H4 (cell line): ENCODE measurements around the gene SLC36A1. TPM values are rescaled to one million over a fixed set of nuclear protein-coding genes. Genes with fewer than 3 reads are reported as not detected.

Experiments
- DNase-seq: peaks from one replicate; pipeline ENCODE4 v3.0.0-alpha.2; 2015; ENCODE audit warnings: low spot score
- total RNA-seq: library from RNA; depleted of rRNA; stranded (reverse); fragments of >200 nt; shearing (Covaris generic); gene quantifications from 2 replicates; pipeline ENCODE4 v1.2.3, GENCODE V29; 2014

The SLC36A1 gene
- total RNA-seq, 1 experiment from 2014 or later = 9.4 TPM

DNA sequence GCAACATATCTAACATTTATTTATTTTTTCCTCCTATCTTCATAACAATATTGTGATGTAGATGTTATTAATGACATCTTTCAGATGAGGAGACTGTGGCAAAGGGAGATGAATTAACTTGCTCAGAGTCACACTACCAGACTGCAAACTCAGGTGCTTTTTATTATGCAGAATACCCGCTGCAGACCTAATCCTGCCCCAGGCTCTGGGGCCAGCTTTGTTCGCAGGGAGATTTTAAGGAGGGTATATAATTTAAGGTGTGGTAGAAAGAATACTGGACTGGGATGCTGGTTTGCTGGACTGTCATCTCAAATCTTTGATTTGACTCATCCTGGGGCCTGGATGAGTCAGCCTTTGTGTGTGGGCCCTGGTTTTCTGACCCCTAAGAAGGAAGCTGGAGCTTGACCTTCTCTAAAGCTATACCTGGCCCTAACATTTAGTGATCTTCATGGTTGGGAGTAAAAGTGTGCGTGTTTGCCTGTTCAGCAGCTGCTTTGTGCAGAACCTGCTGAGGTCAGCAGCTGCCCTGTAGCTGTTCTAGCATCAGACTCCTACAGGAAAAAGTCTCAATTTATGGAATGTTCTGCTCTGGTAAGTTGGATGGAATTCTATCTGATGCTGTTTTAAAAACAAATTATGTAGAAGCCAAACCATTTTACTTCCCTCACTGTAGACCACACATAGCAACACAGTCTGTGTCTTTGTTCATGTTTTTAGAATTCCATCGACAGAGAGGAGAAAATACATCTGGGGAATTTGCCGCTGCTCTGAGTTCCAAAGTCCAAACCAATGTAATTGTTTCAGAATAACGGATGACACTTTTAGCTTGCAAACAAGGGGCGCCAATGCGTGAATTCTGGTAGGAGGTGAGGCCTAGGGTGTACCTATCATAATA is 4.5 kb downstream of the SLC36A1 start:
- DNase-seq = no peak

DNA sequence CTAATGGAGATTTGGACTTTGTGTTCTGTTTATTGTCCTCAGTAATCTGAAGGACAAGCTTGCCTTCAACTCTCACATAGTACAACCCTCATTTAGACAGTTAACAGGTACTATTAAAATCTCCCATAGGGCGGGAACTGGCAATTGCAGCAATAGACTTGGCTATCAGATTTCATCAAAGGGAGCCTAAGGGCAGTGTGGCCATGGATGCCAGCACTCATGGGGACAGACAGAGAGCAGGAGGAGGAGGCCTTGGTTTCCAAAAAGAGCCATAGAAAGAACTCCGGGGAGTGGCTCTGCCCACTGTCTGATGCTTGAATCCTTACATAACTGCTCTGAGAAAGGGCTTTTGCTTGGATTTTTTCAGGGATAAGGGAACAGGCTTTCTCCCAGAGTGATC is 6.8 kb downstream of the SLC36A1 start:
- DNase-seq = no peak

DNA sequence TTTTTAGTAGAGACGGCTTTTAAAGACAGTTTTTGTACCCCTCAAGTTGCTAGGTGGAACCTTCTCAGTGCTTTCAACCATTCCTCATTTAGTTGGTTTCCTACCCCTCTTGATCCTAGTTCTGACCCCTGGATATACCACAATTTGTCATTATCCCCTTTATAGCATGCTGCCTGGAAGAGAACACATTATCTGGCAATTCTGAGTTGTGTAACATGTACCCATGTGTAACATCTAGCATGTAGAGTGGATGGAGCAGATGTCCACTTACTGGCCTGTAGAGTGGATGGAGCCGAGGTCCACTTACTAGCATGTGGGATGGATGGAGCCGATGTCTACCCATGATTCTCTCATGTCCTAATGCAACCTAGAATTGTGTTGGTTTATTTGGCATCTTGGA is 7.5 kb downstream of the SLC36A1 start:
- no peak for DNase-seq

DNA sequence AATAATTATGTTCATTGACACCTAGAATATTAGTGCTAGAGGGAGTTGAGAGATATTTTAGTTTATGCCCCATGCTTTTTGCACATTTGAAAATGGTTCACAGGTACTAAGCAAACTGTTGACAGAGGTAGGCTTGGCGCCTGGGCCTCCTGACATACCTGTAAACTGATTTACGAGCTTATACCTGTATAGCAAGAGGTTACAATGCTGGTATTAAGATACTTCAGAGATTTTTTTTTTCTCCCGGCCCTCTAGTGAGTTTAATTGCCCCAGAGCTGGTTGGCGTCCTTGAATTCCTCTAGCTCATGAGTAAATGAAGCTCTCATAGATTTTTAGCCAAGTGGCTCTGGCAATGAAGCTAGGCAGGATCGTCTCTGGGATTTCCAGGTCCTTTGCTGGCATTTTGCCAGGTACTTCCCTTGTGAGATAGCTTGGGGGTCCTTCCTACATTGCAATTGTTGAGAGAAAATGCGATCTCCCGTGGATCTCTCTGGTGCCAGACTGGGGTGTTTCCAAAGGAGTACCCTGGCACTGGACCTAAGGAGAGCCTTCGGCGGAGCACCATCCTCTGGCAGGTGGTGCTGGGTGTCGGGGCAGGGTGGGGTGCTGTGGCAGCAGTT is 9.0 kb downstream of the SLC36A1 start:
- no peak for DNase-seq

DNA sequence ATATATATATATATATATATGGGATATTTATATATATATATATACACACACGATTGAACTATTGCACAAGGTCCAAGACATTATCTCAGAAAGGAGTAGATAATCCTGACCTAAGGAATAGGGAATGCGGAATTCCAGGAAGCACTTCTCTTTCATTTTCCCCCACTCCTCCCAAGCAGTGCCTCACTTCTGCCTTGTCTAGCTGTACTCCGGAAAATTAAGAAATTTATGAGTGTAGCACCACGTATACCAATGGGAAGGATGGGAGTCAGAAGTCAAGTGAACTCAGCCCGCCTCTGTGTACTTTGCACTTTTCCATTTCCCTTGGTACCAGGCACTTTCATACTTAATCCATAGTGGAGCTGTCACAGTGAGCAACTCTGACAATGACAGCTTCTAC is 10.9 kb downstream of the SLC36A1 start:
- DNase-seq = no peak

DNA sequence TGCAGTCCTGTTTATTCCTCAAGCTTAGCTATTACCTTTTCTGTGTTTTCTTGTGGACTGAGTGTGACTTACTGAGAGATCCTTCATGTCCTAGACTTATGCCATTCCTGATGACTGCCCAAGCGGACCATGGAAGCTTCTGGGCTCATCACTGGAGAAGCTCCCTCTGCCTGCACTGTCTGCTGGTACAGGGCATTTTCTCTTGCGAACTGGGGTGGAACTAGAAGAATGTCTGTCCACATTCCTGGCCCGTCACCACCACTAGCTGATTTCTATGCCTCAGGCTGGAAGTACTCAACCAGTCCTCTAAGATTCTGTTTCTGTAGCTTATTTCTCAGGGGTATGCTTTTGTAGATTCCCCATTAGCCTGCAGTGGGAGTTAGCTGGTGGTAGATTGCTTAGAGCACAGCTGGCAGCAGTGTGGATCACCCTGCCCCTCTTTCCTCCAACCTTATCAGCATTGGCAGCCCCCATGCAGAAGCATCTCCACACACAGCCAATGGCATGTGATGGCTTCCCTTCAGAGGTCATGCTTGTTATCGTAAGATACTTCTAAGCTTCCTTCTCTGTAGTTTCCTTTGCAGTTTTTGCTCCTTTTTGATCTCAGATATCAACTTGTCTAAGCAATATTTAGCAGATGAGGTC is 12.4 kb downstream of the SLC36A1 start:
- DNase-seq = no peak

DNA sequence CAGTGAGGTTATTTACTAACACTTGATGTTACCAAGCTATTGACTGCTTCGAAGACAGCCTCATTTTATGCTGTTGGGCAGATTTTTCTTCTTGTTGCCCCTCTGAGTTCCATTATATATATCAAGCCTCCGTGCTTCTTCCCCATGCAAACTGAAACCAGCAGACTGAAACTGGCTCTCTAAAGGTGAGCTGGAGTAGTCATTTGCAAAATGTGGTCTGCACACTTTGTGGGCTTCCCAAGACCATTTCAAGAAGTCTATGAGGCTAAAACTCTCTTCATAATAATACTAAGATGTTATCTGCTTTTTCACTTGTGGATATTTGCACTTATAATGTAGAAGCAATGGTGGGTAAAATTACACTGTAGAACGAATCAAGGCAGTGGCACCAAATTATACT is 13.9 kb downstream of the SLC36A1 start:
- no peak for DNase-seq

DNA sequence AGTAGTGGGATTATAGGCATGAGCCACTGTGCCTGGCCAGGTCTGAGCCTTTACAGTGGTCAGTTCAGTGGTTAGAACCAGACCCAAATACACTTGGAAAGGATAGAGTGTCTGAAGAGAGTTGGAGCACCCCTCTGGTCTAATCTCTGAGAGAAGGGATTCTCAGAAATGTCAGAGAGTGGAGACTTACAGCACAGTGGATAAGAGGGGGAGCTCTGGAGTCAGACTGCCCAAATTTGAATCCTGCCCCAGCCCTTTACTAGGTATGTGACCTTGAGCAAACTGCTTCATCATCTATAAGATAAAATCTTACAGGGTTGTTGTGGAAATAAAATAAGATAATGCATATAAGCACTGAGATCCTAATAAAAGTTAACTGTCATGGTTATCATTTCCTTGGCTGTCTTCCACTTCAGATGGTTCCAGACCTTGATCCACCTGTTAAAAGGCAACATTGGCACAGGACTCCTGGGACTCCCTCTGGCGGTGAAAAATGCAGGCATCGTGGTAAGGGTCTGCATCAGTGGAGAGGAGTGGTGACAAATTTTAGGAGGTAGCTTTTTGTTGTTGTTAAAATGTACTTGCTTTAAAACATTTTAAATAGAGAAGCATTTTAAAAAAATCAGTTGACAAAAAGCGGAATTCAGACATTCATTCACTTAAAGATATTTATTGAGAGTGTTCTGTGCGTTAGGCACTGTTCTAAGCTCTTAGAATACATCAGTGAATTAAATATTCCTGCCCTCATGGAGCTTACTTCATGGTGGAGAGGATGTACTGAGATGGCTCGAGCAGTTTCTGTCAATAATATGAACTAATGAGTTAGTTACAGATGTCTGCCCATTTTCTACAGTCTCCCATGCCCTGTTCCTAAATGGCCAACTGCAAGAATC is 16.0 kb downstream of the SLC36A1 start:
- no peak for DNase-seq

DNA sequence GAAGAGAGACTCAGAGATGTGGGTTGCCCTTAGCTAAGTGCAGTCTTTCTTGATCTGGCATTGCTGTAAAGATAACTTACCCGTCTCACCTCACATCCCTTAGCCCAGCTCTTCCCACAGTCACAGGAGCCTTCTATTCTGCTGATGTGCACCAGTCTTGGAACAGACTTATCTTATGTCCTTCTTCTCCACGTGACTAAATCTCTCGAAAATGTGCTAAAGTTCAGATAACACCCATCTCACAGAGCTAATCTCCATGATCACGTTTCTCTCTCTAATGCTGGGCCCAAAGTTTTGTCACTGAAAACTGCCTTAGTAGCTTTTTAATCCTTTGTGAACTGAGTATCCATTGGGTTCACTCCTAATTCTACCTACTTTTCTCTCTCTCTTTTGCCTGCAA is 16.7 kb downstream of the SLC36A1 start:
- DNase-seq = no peak

DNA sequence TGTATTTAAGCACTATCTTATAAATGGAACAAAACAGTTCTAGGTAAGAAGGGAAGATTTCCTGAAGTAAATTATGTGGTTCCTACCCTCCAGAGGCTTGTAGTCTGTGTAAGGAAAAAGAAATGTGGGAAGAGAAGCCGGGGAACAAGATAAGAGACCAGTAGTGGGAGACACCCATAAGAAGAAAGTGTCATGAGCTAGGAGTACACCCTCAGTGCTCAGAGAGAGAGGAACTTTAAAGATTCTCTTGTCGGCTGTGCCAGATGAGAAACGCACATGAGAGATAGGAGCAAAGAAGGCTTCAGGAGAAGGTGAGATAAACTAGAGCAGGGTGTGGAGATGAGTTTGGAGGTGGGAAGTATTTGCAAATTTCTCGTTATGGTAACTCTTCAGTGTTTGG is 18.1 kb downstream of the SLC36A1 start:
- DNase-seq = no peak

DNA sequence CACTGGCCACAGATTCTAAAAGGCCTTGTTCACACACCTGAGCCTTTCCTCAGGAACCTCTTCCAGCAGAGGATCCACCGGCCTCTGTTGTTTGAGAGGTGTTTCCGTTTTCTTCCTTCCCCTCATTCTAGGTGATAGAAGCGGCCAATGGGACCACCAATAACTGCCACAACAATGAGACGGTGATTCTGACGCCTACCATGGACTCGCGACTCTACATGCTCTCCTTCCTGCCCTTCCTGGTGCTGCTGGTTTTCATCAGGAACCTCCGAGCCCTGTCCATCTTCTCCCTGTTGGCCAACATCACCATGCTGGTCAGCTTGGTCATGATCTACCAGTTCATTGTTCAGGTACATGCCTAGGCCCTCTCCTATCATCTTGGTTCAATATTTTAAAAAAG is 20.2 kb downstream of the SLC36A1 start:
- DNase-seq = no peak

DNA sequence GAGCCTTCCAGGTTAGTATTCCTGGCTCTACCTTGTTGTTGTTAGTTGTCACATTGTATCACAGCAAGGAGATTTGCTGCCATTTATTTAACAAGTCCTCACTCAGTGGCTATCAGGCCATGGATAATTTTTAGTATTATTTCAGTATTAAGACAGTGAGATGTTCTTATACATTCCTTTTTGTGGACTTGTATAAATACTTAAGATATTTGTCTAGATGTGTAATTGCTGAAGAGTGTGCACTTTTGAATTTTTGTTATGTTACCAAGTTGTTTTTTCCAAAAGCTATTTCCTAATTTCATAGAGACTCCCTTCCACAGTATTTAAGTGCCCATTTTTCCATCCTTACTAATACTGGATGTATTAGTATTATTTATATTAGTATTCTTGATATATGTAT is 22.0 kb downstream of the SLC36A1 start:
- no peak for DNase-seq

DNA sequence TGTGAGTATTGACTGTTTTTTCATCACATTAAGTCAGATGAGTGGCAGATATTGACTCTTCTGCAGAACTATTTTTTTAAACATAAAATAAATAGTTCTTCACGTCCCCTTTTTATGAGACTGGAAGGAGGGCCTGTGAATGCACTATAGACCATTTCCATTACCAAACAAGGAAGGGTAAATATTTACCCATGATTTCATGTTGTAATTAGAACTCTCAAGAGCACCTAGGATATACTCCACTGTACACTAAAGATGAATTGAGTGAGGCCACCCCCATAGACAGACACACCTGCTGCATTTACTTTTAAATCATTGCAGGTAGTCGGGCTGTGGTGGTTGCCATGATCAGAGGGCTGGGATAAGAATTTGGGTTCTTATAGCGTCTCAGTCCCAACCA is 22.6 kb downstream of the SLC36A1 start:
- no peak for DNase-seq

DNA sequence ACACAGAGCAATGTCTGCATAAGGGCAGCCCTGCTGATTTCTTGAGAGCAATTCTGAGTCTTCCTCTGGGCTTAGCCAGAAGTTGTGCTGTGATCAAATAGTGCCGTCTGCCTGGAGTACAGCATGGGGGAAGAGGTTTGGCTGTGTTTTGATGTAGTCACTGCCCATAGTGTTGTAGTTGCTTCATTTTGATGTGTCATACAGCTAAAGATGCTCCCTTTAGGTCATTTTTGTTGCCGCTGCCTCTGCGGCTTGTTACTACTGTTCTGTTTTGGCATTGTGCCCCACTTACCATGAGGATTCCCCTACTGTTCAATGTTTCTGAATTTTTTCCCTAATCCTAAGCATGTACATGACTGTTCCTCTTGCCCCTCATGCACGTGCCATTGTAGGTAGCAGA is 23.0 kb downstream of the SLC36A1 start:
- DNase-seq = no peak

DNA sequence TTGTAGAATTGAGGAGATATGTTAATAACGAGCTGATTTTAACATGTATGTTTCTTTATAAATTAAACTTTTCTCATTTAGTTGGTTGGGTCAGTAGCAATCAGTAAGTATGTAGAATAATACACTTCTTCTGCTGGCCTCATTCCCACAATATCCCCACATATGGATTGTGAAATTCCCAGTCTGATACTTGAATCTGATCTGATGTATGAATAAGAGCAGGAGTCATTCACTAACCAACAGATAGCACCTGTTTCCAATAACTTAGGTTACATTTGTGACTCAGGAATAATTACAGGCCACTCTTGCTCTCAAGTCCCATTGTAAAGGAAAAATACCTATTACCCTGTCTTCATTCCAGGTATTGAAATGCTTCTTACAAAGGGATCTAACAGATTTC is 23.9 kb downstream of the SLC36A1 start:
- DNase-seq = no peak

DNA sequence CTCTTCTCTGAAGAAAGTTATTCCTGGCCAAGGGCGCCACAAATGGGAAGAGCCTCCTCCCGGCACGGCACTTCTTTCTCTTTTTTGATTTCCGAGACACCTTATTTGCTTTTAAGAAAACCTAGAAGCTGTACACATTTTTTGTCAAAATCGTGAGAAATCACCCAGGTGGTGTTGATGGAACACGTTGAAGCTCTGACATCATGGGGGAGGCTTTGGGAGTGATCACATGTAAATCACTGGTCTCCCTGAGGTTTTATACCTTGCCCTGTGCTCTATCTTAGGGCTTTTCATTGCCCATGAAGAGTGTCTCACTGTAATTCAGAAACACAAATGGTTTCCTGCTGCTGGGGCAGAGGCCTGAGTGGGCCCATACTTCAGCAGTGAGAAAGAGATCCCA is 27.4 kb downstream of the SLC36A1 start:
- no peak for DNase-seq

DNA sequence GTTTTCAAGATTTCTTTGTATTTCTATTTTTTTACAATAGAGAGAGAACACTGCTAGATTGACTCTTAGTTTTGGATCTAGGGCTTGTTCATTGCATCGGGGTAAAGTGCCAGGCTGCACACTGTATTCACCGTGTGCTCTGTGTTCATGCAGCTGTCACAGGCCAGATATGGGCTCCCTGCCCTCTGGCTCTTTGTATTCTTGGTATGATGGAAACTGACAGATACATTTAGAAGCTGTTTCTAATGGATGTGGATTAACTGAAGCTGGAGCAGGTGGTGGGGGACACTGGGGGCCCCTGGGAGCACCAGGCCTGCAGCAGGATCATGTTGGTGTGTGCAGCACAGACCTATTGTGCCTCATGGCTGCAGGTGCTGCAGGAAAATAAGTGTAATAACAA is 28.0 kb downstream of the SLC36A1 start:
- DNase-seq = no peak

DNA sequence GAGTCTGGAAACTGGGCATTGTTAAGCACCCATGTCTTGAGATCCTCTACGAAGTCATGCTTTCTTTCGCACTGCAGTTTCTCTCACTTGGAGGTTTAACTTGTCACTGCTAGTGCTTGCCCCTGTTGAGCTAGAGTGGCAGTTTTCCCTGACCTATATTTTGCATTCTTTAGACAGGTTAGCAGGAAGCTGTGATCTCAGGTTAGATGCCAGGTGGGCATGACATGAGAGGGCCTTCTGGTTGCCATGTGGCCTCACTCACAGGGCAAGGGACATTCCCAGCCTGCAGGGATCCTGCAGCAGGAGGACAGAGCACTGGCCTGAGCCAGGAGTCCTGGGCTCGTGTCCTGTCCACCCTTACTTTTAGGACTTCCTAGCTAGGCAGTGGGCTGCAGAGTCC is 28.6 kb downstream of the SLC36A1 start:
- no peak for DNase-seq

DNA sequence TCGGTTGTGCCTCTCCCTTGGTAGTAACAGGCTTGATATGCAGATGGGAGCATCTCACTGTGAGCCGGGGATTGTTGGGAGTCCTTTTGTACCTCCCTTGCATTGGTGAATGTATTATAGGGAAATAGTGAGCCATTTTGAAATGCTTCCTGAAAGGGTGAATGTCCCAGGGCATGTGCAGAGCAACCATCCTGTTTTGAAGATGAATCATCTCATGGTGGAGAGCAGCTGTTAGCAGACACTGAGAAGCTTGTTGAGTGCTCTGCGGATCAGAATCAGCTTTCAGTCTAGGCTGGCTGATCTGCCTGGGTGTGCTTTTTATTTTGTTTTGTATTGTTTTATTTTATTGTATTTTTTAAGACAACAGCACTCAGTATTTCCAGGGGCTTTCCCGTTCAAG is 29.7 kb downstream of the SLC36A1 start:
- DNase-seq = no peak

DNA sequence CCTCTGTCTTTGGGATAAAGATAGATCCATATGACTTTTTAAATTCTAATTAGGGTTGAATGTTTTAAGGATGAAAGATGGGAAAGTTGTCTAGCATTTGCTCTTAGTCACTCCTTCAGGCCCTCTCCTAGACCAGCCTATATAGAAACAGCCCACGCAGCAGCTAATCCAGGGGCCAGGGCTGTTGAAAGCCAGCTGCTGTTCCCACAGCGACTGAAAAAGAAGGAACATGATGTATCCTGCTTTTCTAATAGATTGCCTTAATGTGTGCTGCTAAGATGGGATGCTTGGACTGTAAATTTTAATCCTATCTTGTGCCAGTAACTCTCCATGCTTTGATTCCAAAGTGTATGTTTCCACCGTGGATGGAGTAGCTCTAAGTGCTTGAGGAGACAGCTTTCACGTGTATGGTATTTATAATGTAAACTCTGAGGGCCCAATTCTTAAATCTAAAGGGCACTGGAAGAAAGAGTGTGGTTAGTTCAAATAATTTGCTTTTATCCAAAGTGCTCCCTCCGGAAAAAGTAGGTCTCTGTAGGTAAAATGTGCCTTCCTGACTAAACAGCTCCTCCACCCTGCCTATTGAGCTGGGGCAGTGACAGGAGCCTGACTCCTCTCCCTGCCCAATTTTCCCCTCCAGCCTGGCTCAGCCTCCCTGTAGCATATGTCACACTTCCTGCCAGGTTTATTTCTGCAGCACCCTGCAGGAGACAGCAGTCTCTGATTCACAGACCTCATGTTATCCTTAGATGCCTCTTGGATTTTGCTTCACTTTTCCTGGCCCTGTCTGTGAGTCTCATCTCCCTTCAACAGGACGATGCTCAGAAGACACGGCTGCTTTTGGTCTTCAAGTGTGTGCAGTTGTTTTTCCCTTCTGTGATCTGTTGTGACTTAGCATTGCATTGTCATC is 33.2 kb downstream of the SLC36A1 start:
- DNase-seq = no peak

DNA sequence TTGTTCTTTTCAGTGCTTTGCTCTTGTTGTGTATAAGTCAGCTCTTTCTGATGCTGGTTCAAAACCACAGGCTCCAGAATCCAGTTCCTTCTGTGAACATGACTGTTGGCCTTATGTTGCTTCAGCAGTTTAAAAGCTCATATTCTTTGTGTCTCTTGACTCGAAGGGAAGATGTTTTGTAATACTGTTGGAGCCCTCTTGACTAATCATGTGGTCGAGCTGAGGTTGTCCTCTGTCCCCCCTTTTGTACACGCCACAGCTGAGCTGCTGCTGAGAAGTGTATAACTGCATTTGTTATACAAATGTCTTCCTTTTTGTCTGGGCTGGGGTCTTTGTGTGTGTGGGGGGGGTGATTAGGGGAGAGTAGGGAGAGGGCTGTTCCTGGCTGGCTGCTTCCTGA is 35.8 kb downstream of the SLC36A1 start:
- no peak for DNase-seq
